K562 (cell line): ENCODE measurements around the gene MAD2L1BP. TPM values are rescaled to one million over a fixed set of nuclear protein-coding genes. Genes with fewer than 3 reads are reported as not detected.

ENCODE experiments used
- BRD9 ChIP-seq: fragments of 450-650 bp; IDR thresholded peaks from 2 replicates; pipeline ENCODE4 v1.6.1; 2018; ENCODE audit warnings: low read depth; ENCODE audit not compliant: partially characterized antibody
- CBFB ChIP-seq: sonication (generic); formaldehyde crosslinking; IDR thresholded peaks from 2 replicates; pipeline ENCODE4 v1.4.0; 2020; ENCODE audit warnings: mild to moderate bottlenecking, missing genetic modification reagents
- CBX1 ChIP-seq: sonication (generic); IDR thresholded peaks from 2 replicates; pipeline ENCODE4 v1.6.1; 2016; ENCODE audit warnings: antibody characterized with exemption, low read depth, mild to moderate bottlenecking
- FOXJ3 ChIP-seq: sonication (generic); formaldehyde crosslinking; IDR thresholded peaks from 2 replicates; pipeline ENCODE4 v1.4.0; 2020; ENCODE audit warnings: mild to moderate bottlenecking, missing genetic modification reagents
- GABPB2 ChIP-seq: fragments of 250-450 bp; sonication (Bioruptor Pico); conservative IDR thresholded peaks from 2 replicates; pipeline ENCODE4 v1.5.1; 2021; ENCODE audit warnings: mild to moderate bottlenecking
- JUND ChIP-seq, 2 experiments: IDR thresholded peaks; 2 replicates in 1 of 2; 3 replicates in 1 of 2; pipeline ENCODE4 v1.6.1; 2011; ENCODE audit warnings: borderline replicate concordance in 2 of 2, low read depth in 2 of 2, low read length in 2 of 2, improper control_type of control experiment in 1 of 2, missing biosample characterization in 1 of 2, missing genetic modification characterization in 1 of 2, missing genetic modification reagents in 1 of 2
- MTF1 ChIP-seq: fragments of 250-450 bp; sonication (Bioruptor Pico); IDR thresholded peaks from 2 replicates; pipeline ENCODE4 v1.9.0; 2021; ENCODE audit warnings: moderate library complexity, mild to moderate bottlenecking, inconsistent platforms, borderline replicate concordance
- NCOA4 ChIP-seq: fragments of 450-650 bp; IDR thresholded peaks from 2 replicates; pipeline ENCODE4 v1.6.1; 2018; ENCODE audit warnings: mild to moderate bottlenecking; ENCODE audit not compliant: partially characterized antibody
- RBM17 ChIP-seq: fragments of 200-400 bp; formaldehyde crosslinking; IDR thresholded peaks from 2 replicates; pipeline ENCODE4 v1.6.1; 2017; ENCODE audit warnings: low read depth, mild to moderate bottlenecking, low read length, borderline replicate concordance
- SRSF3 ChIP-seq: fragments of 200-400 bp; formaldehyde crosslinking; IDR thresholded peaks from 2 replicates; pipeline ENCODE4 v1.6.1; 2016; ENCODE audit warnings: mild to moderate bottlenecking, low read length, moderate library complexity; ENCODE audit not compliant: insufficient read depth
- STAT5B ChIP-seq: fragments of 250-450 bp; sonication (Bioruptor Pico); IDR thresholded peaks from 2 replicates; pipeline ENCODE4 v1.8.0; 2021; ENCODE audit warnings: mild to moderate bottlenecking, inconsistent platforms
- TEAD2 ChIP-seq: fragments of 450-650 bp; IDR thresholded peaks from 2 replicates; pipeline ENCODE4 v1.6.1; 2016; ENCODE audit warnings: missing genetic modification characterization, control low read depth, missing compliant biosample characterization
- ZNF583 ChIP-seq: fragments of 250-450 bp; sonication (Bioruptor Pico); IDR thresholded peaks from 2 replicates; pipeline ENCODE4 v1.4.0; 2020
- polyA plus RNA-seq, 8 experiments: library from polyadenylated mRNA; depleted of rRNA in 4 of 8; stranded (reverse) in 5 of 8; unstranded in 3 of 8; fragments of >200 nt; fragmentation: Nextera tagmentation in 2 of 8; fragmentation: Illumina TruSeq in 1 of 8; extraction: Ambion mirVana in 2 of 8; extraction: Trizol in 1 of 8; gene quantifications; 2 replicates each; pipeline versions ENCODE4 v1.2.1 to v1.2.3, GENCODE V29; 2011 to 2014; ENCODE audit warnings: inconsistent platforms in 1 of 8, missing spikeins in 1 of 8
- total RNA-seq, 7 experiments: library from RNA; depleted of rRNA in 6 of 7; stranded (reverse); fragments of >200 nt in 6 of 7; fragmentation: Illumina TruSeq in 2 of 7; extraction: Trizol in 2 of 7; gene quantifications; 2 replicates each; pipeline versions ENCODE4 v1.2.1 to v1.2.3, GENCODE V29; 2011 to 2021; ENCODE audit warnings: low replicate concordance in 1 of 7
- TF ChIP-seq, protein P1 (sequence below), 2 experiments: fragments of 450-650 bp in 1 of 2; sonication (generic) in 1 of 2; formaldehyde crosslinking; conservative IDR thresholded peaks; 2 replicates each; pipeline versions ENCODE4 v1.4.0 to v1.8.1; 2020 to 2022; ENCODE audit warnings: mild to moderate bottlenecking in 1 of 2, missing genetic modification reagents in 1 of 2
- TF ChIP-seq, protein P2 (sequence below), 2 experiments: fragments of 450-650 bp; formaldehyde crosslinking in 1 of 2; IDR thresholded peaks; 2 replicates each; pipeline versions ENCODE4 v1.4.0 to v1.6.1; 2014 to 2020; ENCODE audit warnings: mild to moderate bottlenecking in 2 of 2, borderline replicate concordance in 1 of 2, low read depth in 1 of 2
- TF ChIP-seq, protein P3 (sequence below): sonication (generic); formaldehyde crosslinking; IDR thresholded peaks from 2 replicates; pipeline ENCODE4 v1.8.0; 2022; ENCODE audit warnings: mild to moderate bottlenecking, low read depth, missing genetic modification reagents

The MAD2L1BP gene
- total and polyA plus RNA-seq, 9 of the 15 experiments (the other 6 are each of a cell fraction or from before 2014, with no cell fraction given) = 69.7 to 321 (median 111) TPM

DNA sequence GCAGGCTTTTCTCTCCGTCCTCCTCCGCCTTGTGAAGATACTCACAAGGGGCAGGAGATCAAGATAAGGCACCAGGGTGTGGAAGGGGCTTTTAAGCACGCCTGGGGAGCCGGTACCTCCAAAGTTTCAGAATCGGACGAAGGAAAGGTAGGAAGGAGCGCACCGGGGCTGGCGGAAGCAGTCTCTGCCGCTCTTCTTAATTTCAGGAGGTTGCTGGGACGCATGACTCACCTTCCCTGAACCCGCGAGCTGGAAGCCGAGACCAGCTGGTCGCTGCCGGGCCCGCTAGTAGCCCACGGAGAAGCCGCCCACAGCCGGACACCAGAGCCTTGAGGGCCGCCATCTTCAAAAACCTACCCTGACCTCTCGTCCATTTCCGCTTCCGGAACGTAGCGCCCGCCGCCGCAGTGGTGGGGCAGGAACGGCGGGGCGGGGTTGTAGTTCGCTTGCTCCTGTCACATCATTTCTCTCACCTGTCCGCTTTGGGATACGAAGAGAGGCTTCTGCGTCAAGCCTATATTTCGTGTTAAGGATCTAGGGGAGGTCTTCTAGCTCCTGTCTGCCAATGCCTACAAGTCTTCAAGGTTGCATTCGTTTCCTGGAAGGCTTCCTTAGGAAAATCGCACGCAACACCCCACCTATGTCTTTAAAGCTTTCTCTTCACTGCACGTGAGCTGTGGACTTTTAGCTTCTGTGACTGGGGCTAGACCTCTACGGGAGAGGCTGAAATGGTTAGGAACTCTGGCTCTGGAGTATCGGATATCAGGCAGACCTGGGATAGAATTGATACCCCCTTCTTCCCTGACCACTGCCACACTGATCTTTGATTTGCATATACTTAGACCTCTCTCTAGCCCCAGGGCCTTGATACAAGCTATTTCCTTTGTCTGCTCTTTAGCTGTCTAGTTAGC is 52.1 kb downstream of the MAD2L1BP start, which contains the start of gene MRPS18A (continued):
- TF ChIP-seq, protein P1, sequence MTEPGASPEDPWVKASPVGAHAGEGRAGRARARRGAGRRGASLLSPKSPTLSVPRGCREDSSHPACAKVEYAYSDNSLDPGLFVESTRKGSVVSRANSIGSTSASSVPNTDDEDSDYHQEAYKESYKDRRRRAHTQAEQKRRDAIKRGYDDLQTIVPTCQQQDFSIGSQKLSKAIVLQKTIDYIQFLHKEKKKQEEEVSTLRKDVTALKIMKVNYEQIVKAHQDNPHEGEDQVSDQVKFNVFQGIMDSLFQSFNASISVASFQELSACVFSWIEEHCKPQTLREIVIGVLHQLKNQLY (CRISPR knock-in tag; conservative IDR thresholded peaks at IDR 0.05) = no peak
- TF ChIP-seq RBM17 (no peak), FOXJ3 (CRISPR knock-in tag) (no peak), MTF1 (no peak), NCOA4 (no peak), SRSF3 (no peak), GABPB2 (CRISPR knock-in tag) (no peak; the same call in 1 of the 2 replicates), CBFB (CRISPR knock-in tag) (no peak), JUND (IDR thresholded peaks at IDR 0.05; ENCODE audit: borderline replicate concordance, low read depth, low read length) (peak; percentile 62), JUND (tag; IDR thresholded peaks at IDR 0.05; ENCODE audit: borderline replicate concordance, low read depth, low read length) (no peak; the same call in 2 of the 3 replicates), ZNF583 (CRISPR knock-in tag) (0 out of 2 replicates have a peak, but pooled peaks have one; percentile 27), TEAD2 (tag) (no peak), CBX1 (no peak), STAT5B (CRISPR knock-in tag) (no peak), BRD9 (no peak)
- TF ChIP-seq, protein P2, sequence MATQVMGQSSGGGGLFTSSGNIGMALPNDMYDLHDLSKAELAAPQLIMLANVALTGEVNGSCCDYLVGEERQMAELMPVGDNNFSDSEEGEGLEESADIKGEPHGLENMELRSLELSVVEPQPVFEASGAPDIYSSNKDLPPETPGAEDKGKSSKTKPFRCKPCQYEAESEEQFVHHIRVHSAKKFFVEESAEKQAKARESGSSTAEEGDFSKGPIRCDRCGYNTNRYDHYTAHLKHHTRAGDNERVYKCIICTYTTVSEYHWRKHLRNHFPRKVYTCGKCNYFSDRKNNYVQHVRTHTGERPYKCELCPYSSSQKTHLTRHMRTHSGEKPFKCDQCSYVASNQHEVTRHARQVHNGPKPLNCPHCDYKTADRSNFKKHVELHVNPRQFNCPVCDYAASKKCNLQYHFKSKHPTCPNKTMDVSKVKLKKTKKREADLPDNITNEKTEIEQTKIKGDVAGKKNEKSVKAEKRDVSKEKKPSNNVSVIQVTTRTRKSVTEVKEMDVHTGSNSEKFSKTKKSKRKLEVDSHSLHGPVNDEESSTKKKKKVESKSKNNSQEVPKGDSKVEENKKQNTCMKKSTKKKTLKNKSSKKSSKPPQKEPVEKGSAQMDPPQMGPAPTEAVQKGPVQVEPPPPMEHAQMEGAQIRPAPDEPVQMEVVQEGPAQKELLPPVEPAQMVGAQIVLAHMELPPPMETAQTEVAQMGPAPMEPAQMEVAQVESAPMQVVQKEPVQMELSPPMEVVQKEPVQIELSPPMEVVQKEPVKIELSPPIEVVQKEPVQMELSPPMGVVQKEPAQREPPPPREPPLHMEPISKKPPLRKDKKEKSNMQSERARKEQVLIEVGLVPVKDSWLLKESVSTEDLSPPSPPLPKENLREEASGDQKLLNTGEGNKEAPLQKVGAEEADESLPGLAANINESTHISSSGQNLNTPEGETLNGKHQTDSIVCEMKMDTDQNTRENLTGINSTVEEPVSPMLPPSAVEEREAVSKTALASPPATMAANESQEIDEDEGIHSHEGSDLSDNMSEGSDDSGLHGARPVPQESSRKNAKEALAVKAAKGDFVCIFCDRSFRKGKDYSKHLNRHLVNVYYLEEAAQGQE (IDR thresholded peaks at IDR 0.05; ENCODE audit: borderline replicate concordance) = peak; percentile 49
- TF ChIP-seq, protein P2 (CRISPR knock-in tag; IDR thresholded peaks at IDR 0.05; ENCODE audit: low read depth) = no peak
- TF ChIP-seq, protein P3, sequence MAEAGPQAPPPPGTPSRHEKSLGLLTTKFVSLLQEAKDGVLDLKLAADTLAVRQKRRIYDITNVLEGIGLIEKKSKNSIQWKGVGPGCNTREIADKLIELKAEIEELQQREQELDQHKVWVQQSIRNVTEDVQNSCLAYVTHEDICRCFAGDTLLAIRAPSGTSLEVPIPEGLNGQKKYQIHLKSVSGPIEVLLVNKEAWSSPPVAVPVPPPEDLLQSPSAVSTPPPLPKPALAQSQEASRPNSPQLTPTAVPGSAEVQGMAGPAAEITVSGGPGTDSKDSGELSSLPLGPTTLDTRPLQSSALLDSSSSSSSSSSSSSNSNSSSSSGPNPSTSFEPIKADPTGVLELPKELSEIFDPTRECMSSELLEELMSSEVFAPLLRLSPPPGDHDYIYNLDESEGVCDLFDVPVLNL = no peak; the same call in 1 of the 2 replicates
